H9 (cell line): ENCODE measurements around the gene NT5C3B. TPM values are rescaled to one million over a fixed set of nuclear protein-coding genes. Genes with fewer than 3 reads are reported as not detected.
A peak's percentile ranks its signal among the peaks of the same experiment; 100 is the strongest.

Source experiments
- DNase-seq: peaks from one replicate; pipeline ENCODE4 v3.0.0-alpha.2; 2017
- H2AFZ ChIP-seq: one replicate; pipeline ENCODE4 v1.6.1; 2013; ENCODE audit warnings: mild to moderate bottlenecking, low read length, control low read depth, moderate library complexity
- H2AK5ac ChIP-seq: 2 replicates; pipeline ENCODE4 v1.6.1; 2013; ENCODE audit warnings: low read length, control low read depth, mixed read lengths; ENCODE audit not compliant: insufficient read length
- H2BK120ac ChIP-seq: one replicate; pipeline ENCODE4 v1.6.1; 2013; ENCODE audit warnings: low read depth, mild to moderate bottlenecking, low read length, control low read depth, inconsistent platforms; ENCODE audit not compliant: poor library complexity, severe bottlenecking
- H2BK12ac ChIP-seq: 2 replicates; pipeline ENCODE4 v1.6.1; 2013; ENCODE audit warnings: low read length, control low read depth, mixed read lengths, low read depth; ENCODE audit not compliant: insufficient read length
- H2BK15ac ChIP-seq: 2 replicates; pipeline ENCODE4 v1.6.1; 2013; ENCODE audit warnings: low read depth, low read length, control low read depth
- H2BK20ac ChIP-seq: one replicate; pipeline ENCODE4 v1.6.1; 2013; ENCODE audit warnings: low read depth, mild to moderate bottlenecking, low read length, control low read depth, inconsistent platforms; ENCODE audit not compliant: poor library complexity, severe bottlenecking
- H2BK5ac ChIP-seq: 2 replicates; pipeline ENCODE4 v1.6.1; 2013; ENCODE audit warnings: low read length, control low read depth, mixed read lengths; ENCODE audit not compliant: insufficient read length
- H3K14ac ChIP-seq: 2 replicates; pipeline ENCODE4 v1.6.1; 2013; ENCODE audit warnings: low read length, control low read depth; ENCODE audit not compliant: insufficient read depth
- H3K18ac ChIP-seq: 2 replicates; pipeline ENCODE4 v1.6.1; 2013; ENCODE audit warnings: low read depth, mild to moderate bottlenecking, mixed read lengths, low read length, control low read depth; ENCODE audit not compliant: insufficient read length
- H3K23ac ChIP-seq: 2 replicates; pipeline ENCODE4 v1.6.1; 2013; ENCODE audit warnings: low read length, control low read depth, mixed read lengths, low read depth; ENCODE audit not compliant: insufficient read length
- H3K23me2 ChIP-seq: 2 replicates; pipeline ENCODE4 v1.6.1; 2013; ENCODE audit warnings: low read depth, mild to moderate bottlenecking, mixed read lengths, low read length, control low read depth; ENCODE audit not compliant: insufficient read length, poor library complexity, severe bottlenecking
- H3K27ac ChIP-seq: 2 replicates; pipeline ENCODE4 v1.5.1; 2013; ENCODE audit warnings: low read length, control low read depth, mixed read lengths, low read depth; ENCODE audit not compliant: insufficient read length
- H3K27me3 ChIP-seq: 2 replicates; pipeline ENCODE4 v1.6.1; 2013; ENCODE audit warnings: low read length, control low read depth, inconsistent platforms; ENCODE audit not compliant: insufficient read depth
- H3K4ac ChIP-seq: 2 replicates; pipeline ENCODE4 v1.6.1; 2013; ENCODE audit warnings: low read depth, mild to moderate bottlenecking, control low read depth, inconsistent platforms, low read length, moderate library complexity
- H3K4me1 ChIP-seq: 2 replicates; pipeline ENCODE4 v1.6.1; 2013; ENCODE audit warnings: low read length, control low read depth, inconsistent platforms; ENCODE audit not compliant: insufficient read depth
- H3K4me2 ChIP-seq: 2 replicates; pipeline ENCODE4 v1.6.1; 2013; ENCODE audit warnings: low read length, control low read depth, mixed read lengths; ENCODE audit not compliant: insufficient read length, insufficient read depth
- H3K56ac ChIP-seq: 2 replicates; pipeline ENCODE4 v1.6.1; 2013; ENCODE audit warnings: low read depth, mild to moderate bottlenecking, mixed read lengths, low read length, control low read depth; ENCODE audit not compliant: insufficient read length
- H3K79me1 ChIP-seq: 2 replicates; pipeline ENCODE4 v1.6.1; 2013; ENCODE audit warnings: low read depth, mild to moderate bottlenecking, moderate library complexity, low read length, control low read depth, inconsistent platforms; ENCODE audit not compliant: insufficient read depth, poor library complexity, severe bottlenecking
- H3K79me2 ChIP-seq: 2 replicates; pipeline ENCODE4 v1.6.1; 2013; ENCODE audit warnings: low read length, control low read depth, inconsistent platforms; ENCODE audit not compliant: insufficient read depth
- H3K9ac ChIP-seq: 2 replicates; pipeline ENCODE4 v1.6.1; 2013; ENCODE audit warnings: low read length, control low read depth, mixed read lengths; ENCODE audit not compliant: insufficient read length; ENCODE audit errors: extremely low read depth
- H3K9me3 ChIP-seq: one replicate; pipeline ENCODE4 v1.6.1; 2013; ENCODE audit warnings: low read depth, low read length, inconsistent platforms; ENCODE audit not compliant: control insufficient read depth
- H3T11ph ChIP-seq: one replicate; pipeline ENCODE4 v1.6.1; 2013; ENCODE audit warnings: mild to moderate bottlenecking, low read length, control low read depth, inconsistent platforms
- H4K20me1 ChIP-seq: one replicate; pipeline ENCODE4 v1.6.1; 2013; ENCODE audit not compliant: control insufficient read depth, insufficient read length, insufficient read depth
- H4K5ac ChIP-seq: 2 replicates; pipeline ENCODE4 v1.6.1; 2013; ENCODE audit warnings: low read depth, mild to moderate bottlenecking, mixed read lengths, low read length, control low read depth; ENCODE audit not compliant: insufficient read length
- H4K8ac ChIP-seq: replicated peaks from 2 replicates; pipeline ENCODE4 v1.6.1; 2013; ENCODE audit warnings: low read length, control low read depth, mixed read lengths, low read depth; ENCODE audit not compliant: insufficient read length
- H4K91ac ChIP-seq: 2 replicates; pipeline ENCODE4 v1.6.1; 2013; ENCODE audit warnings: low read depth, mild to moderate bottlenecking, moderate library complexity, mixed read lengths, low read length, control low read depth; ENCODE audit not compliant: insufficient read length
- H3K27ac Mint-ChIP-seq, 3 experiments: 2 replicates in 2 of 3; 3 replicates in 1 of 3; pipeline ENCODE4 v1.8.0; 2020 to 2021; ENCODE audit warnings: mixed read lengths in 3 of 3, mild to moderate bottlenecking in 1 of 3, moderate library complexity in 1 of 3
- H3K27me3 Mint-ChIP-seq: 2 replicates; pipeline ENCODE4 v1.8.0; 2021; ENCODE audit warnings: low read depth, mild to moderate bottlenecking, moderate library complexity, mixed read lengths
- H3K36me3 Mint-ChIP-seq, 3 experiments: 2 replicates in 2 of 3; 3 replicates in 1 of 3; pipeline ENCODE4 v1.8.0; 2020 to 2021; ENCODE audit warnings: low read depth in 3 of 3, mixed read lengths in 3 of 3; ENCODE audit not compliant: insufficient read depth in 1 of 3
- H3K4me1 Mint-ChIP-seq, 2 experiments: 2 replicates each; pipeline ENCODE4 v1.8.0; 2020; ENCODE audit warnings: mixed read lengths in 2 of 2
- H3K4me3 Mint-ChIP-seq, 2 experiments: 2 replicates in 1 of 2; 3 replicates in 1 of 2; pipeline ENCODE4 v1.8.0; 2020 to 2021; ENCODE audit warnings: mild to moderate bottlenecking in 2 of 2, mixed read lengths in 2 of 2, moderate library complexity in 1 of 2
- H3K9me3 Mint-ChIP-seq, 2 experiments: 2 replicates in 1 of 2; 3 replicates in 1 of 2; pipeline ENCODE4 v1.8.0; 2020; ENCODE audit warnings: mild to moderate bottlenecking in 2 of 2, mixed read lengths in 2 of 2, moderate library complexity in 1 of 2
- CTCF ChIP-seq: fragments of 200-600 bp; sonication (generic); conservative IDR thresholded peaks from 3 replicates; pipeline ENCODE4 v1.8.0; 2021; ENCODE audit warnings: antibody characterized with exemption, mild to moderate bottlenecking
- WGBS: extraction: QIAGEN DNeasy Blood & Tissue Kit; methylation state at CpG from one replicate; pipeline ENCODE4 v1.1.7; 2013; ENCODE audit warnings: missing lambda C conversion rate, low lambda C conversion rate, mixed read lengths; ENCODE audit not compliant: insufficient read length; ENCODE audit errors: extremely low coverage; 5-methylcytosine and 5-hydroxymethylcytosine counted together
- total RNA-seq: library from RNA; stranded (reverse); gene quantifications from 2 replicates; pipeline ENCODE4 v1.2.1, GENCODE V29; 2021

NT5C3B gene
- total RNA-seq, 1 experiment from 2014 or later, result 76.1 TPM

- Histone ChIP-seq H3K14ac (peak overlapping the region; percentile 38; the same call in 1 of the 2 replicates), H4K5ac (no peak overlapping the region), H3K27me3 (no peaks in the 10 kb centered on the region), H3K79me2 (no peaks in the 10 kb centered on the region; the same call in 1 of the 2 replicates), H2BK15ac (no peak overlapping the region), H2AFZ (no peak overlapping the region), H3T11ph (no peak overlapping the region), H3K9me3 (no peaks in the 10 kb centered on the region), H2BK12ac (no peak overlapping the region), H3K79me1 (no peaks in the 10 kb centered on the region), H3K27ac (no peak overlapping the region), H3K9ac (no peak overlapping the region), H3K4me2 (no peak overlapping the region), H4K20me1 (no peaks in the 10 kb centered on the region), H2BK20ac (no peak overlapping the region), H4K8ac (no peak overlapping the region), H2AK5ac (no peak overlapping the region), H2BK120ac (no peak overlapping the region), H2BK5ac (no peak overlapping the region), H3K18ac (no peak overlapping the region), H4K91ac (no peak overlapping the region), H3K4me1 (peaks cover 7% of the 10 kb centered on the region; the same call in 1 of the 2 replicates), H3K56ac (no peak overlapping the region), H3K4ac (no peak overlapping the region), H3K23ac (no peak overlapping the region), H3K23me2 (no peaks in the 10 kb centered on the region)
- H3K4me3 Mint-ChIP-seq, result peak overlapping the region; percentile 34 to 53; a peak in 3 of 5 replicates
- TF ChIP-seq CTCF, result no peak
- H3K27ac Mint-ChIP-seq, result peak overlapping the region; percentile 68 to 96 (median 95); a peak in 6 of 7 replicates
- no peaks in the 10 kb centered on the region for H3K9me3 Mint-ChIP-seq
- WGBS, result no CpG with 5 or more reads among the region's 12 CpGs
- H3K4me1 Mint-ChIP-seq, result peaks cover 53 to 61% of the 10 kb centered on the region in 2 experiments
- peaks cover 6 to 17% (median 14%) of the 10 kb centered on the region in 3 experiments; a peak in 6 of 7 replicates for H3K36me3 Mint-ChIP-seq
- H3K27me3 Mint-ChIP-seq, result no peaks in the 10 kb centered on the region
- DNase-seq, result peak; percentile 81
These were observed 60.4 kb downstream of the NT5C3B start for GRCh38 chr17:41775394-41776226.

Other genes with a start within 250 kb of the NT5C3B start
- gene KRT14, start 249.3 kb downstream of the NT5C3B start, total RNA-seq, result not detected in 2 replicates
- not detected in 2 replicates for gene KRT16, start 223.5 kb downstream of the NT5C3B start, total RNA-seq
- 1.1 and 1.5 TPM in 2 replicates for gene KRT17, start 211.7 kb downstream of the NT5C3B start, total RNA-seq
- 651 and 652 TPM in 2 replicates for gene EIF1, start 147.3 kb downstream of the NT5C3B start, total RNA-seq
- not detected in 2 replicates for gene GAST, start 123.9 kb downstream of the NT5C3B start, total RNA-seq
- gene HAP1, start 101.6 kb downstream of the NT5C3B start, total RNA-seq, result 2.2 and 2.5 TPM in 2 replicates
- gene JUP, start 49.5 kb downstream of the NT5C3B start, total RNA-seq, result 87.9 and 90.1 TPM in 2 replicates
- gene P3H4, start 24.3 kb downstream of the NT5C3B start, total RNA-seq, result 22.9 and 24.0 TPM in 2 replicates
- 166 TPM in 2 replicates for gene FKBP10, start 23.2 kb downstream of the NT5C3B start, total RNA-seq
- gene KLHL10, start 1.6 kb upstream of the NT5C3B start, total RNA-seq, result 0.22 and 0.46 TPM in 2 replicates
- gene KLHL11, start 29.2 kb upstream of the NT5C3B start, total RNA-seq, result 16.8 and 17.0 TPM in 2 replicates
- gene ACLY, start 82.7 kb upstream of the NT5C3B start, total RNA-seq, result 279 and 289 TPM in 2 replicates
- gene ODAD4, start 94.4 kb upstream of the NT5C3B start, total RNA-seq, result 1.3 and 2.1 TPM in 2 replicates
- 78.5 and 79.7 TPM in 2 replicates for gene CNP, start 130.6 kb upstream of the NT5C3B start, total RNA-seq
- gene DNAJC7, start 181.2 kb upstream of the NT5C3B start, total RNA-seq, result 135 and 141 TPM in 2 replicates
- gene NKIRAS2, start 183.9 kb upstream of the NT5C3B start, total RNA-seq, result 36.6 and 37.1 TPM in 2 replicates
- 1.0 and 1.2 TPM in 2 replicates for gene C17orf113, start 214.4 kb upstream of the NT5C3B start, total RNA-seq